ENCODE data around the gene TRHDE. TPM values are rescaled to one million over a fixed set of nuclear protein-coding genes. Genes with fewer than 3 reads are reported as not detected.

TRHDE gene
- total RNA-seq, result not detected

GRCh38 chr12:72272091-72272661 is at the start of gene TRHDE:
TRHDE (plus strand) TSS chr12:72272370; CDS start chr12:72272644, 274 bp downstream.

Measured in activated naive CD4-positive, alpha-beta T cell treated with anti-CD3 and anti-CD28 coated beads, Interleukin-2, amount 10 ng/mL, durations not matched to agents 5 hours and 36 hours (primary cell).